Retinal pigment epithelial cell (primary cell): ENCODE data around the gene POLD1.
"Not testable (repeated sequence)": the region's sequence is repeated elsewhere in the genome, so short reads cannot be mapped to it uniquely, and the experiment has no call there.

Experiments
- DNase-seq: peaks from one replicate; pipeline ENCODE4 v3.0.0-alpha.2; 2010; ENCODE audit warnings: low read depth
- H3K4me3 ChIP-seq: 2 replicates; pipeline ENCODE4 v1.5.1; 2011; ENCODE audit warnings: mild to moderate bottlenecking, low read length, control low read depth, moderate library complexity
- TF ChIP-seq, protein P1 (sequence below): conservative IDR thresholded peaks from 2 replicates; pipeline ENCODE4 v1.5.1; 2011; ENCODE audit warnings: low read depth, low read length, control low read depth, inconsistent platforms

The POLD1 gene

DNA sequence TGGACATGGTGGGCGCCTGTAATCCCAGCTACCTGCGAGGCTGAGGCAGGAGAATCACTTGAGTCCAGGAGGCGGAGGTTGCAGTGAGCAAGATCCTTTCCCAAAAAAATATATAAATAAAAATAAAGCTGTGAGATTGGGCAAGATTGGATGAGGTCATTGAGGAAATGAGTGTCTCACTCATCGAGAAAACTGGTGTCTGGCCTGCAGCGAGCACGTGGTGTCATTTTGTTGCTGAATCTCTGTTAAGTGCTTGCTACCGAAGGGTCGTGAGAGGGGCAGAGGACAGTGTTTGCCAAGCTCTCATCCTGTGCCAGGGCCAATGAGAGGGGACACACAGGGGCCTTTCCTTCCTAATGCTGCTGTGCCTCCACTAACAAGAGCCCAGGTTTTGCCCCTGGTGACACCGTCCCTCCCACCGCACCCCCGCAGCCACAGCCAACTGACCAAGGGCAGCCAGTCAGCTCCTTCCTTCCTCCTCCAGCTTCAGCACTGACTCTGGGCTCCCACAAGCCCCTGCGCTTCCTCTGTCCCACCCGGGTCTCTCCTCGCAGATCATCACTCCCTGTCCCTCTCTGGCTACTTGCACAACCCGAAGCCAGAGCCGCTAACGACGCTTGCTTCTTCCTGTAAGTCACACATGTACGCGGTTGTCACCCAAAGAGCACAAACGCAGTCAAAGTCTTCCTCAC is 3.2 kb downstream of the POLD1 start:
- TF ChIP-seq, protein P1, sequence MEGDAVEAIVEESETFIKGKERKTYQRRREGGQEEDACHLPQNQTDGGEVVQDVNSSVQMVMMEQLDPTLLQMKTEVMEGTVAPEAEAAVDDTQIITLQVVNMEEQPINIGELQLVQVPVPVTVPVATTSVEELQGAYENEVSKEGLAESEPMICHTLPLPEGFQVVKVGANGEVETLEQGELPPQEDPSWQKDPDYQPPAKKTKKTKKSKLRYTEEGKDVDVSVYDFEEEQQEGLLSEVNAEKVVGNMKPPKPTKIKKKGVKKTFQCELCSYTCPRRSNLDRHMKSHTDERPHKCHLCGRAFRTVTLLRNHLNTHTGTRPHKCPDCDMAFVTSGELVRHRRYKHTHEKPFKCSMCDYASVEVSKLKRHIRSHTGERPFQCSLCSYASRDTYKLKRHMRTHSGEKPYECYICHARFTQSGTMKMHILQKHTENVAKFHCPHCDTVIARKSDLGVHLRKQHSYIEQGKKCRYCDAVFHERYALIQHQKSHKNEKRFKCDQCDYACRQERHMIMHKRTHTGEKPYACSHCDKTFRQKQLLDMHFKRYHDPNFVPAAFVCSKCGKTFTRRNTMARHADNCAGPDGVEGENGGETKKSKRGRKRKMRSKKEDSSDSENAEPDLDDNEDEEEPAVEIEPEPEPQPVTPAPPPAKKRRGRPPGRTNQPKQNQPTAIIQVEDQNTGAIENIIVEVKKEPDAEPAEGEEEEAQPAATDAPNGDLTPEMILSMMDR = no peak
- no peak overlapping the region for H3K4me3 ChIP-seq
- no peak for DNase-seq

DNA sequence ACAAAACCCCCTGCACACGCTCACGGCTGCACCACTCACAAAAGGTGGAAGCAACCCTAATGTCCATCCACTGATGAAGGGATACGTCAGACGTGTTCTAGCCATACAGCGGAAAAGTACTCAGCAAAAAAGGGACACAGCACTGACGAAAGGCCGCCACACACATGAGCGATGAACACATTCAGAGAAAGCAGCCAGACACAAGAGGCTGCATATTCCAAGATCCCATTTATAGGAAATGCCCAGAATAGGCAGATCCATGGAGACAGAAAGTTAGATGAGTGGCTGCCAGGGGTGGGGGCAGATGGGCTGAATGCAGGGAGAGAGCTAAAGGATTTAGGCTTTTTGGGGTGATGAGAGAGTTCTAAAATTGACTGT is 3.7 kb downstream of the POLD1 start:
- TF ChIP-seq, protein P1 = no peak
- no peak overlapping the region for H3K4me3 ChIP-seq

DNA sequence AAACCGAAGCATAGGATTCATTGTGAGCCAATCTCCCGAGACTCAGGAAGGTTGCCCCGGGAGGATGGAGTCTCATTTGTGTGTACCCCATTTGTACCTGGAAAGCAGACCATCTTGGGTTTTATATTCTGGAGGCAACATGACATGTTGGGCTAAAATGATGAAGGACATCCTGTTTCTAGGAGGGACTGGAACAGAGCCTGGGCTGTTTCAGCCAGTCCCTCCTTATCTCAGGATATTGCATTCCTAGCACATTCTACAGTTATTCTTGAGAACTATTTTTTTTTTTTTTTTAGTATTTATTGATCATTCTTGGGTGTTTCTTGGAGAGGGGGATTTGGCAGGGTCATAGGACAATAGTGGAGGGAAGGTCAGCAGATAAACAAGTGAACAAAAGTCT is 6.1 kb downstream of the POLD1 start:
- DNase-seq, H3K4me3 ChIP-seq: not testable (repeated sequence)

More for the DNA sequence above, 3.7 kb downstream of the POLD1 start:
- no peak for DNase-seq

DNA sequence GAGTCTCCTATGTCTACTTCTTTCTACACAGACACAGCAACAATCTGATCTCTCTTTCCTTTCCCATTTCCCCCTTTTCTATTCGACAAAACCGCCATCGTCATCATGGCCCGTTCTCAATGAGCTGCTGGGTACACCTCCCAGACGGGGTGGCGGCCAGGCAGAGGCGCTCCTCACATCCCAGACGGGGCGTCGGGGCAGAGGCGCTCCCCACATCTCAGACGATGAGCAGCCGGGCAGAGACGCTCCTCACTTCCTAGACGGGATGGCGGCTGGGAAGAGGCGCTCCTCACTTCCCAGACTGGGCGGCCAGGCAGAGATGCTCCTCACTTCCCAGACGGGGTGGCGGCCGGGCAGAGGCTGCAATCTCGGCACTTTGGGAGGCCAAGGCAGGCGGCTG is 6.8 kb downstream of the POLD1 start:
- H3K4me3 ChIP-seq, DNase-seq: not testable (repeated sequence)

DNA sequence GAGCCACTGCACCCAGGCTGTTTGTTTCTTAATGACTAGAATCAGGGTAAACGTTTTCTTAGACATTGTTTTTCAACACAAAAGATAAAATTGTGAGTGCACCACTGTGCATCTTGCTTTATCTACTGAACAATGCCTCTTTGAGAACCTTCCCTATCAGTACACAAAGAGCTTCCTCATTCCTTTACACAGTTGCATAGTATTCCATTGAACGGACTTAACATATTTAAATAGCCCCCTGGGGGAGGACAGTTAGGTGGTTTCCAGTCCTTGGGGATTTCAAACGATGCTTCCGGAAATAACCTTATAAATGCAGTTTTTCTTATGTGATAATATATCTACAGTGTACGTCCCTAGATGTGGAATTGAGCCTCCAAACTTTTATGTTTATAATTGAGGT is 8.6 kb downstream of the POLD1 start:
- H3K4me3 ChIP-seq = no peak overlapping the region
- TF ChIP-seq, protein P1 = no peak
- no peak for DNase-seq

DNA sequence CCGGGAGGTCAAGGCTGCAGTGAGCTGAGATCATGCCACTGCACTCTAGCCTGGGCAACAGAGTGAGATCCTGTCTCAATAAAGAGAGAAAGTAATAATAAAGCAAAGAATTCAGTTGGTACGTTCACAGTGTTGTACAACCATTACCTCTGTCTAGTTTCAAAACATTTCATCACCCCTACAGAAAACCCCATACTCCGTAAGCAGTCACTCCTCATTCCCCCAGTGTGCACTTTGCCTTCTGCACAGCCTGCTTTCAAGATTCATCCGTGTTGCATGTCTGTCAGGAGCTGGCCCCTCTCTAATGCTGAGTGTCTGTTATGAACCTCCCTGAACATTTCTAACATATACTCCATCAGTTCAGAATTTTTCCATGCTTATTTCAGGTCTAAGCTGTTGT is 9.4 kb downstream of the POLD1 start:
- no peak overlapping the region for H3K4me3 ChIP-seq
- TF ChIP-seq, protein P1 = no peak
- no peak for DNase-seq

DNA sequence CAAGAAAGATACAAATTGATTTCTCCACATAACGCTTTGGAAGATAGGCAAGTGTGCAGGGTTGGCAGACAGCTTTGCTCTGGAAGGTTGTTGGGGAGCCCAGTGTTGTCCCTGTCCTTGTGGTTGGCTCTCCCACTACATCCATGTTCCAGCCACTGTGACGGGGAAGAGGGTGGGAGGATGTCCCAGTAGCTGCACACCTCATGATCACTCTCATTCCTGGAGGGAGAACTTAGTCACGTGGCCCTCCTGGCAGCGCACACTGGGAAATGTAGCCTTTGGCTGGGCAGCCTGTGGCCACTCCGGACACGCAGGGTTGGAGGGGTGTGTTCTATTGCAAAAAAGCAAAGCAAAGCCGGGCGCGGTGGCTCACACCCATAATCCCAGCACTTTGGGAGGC is 9.9 kb downstream of the POLD1 start:
- TF ChIP-seq, protein P1 = no peak
- no peak overlapping the region for H3K4me3 ChIP-seq
- DNase-seq = no peak

DNA sequence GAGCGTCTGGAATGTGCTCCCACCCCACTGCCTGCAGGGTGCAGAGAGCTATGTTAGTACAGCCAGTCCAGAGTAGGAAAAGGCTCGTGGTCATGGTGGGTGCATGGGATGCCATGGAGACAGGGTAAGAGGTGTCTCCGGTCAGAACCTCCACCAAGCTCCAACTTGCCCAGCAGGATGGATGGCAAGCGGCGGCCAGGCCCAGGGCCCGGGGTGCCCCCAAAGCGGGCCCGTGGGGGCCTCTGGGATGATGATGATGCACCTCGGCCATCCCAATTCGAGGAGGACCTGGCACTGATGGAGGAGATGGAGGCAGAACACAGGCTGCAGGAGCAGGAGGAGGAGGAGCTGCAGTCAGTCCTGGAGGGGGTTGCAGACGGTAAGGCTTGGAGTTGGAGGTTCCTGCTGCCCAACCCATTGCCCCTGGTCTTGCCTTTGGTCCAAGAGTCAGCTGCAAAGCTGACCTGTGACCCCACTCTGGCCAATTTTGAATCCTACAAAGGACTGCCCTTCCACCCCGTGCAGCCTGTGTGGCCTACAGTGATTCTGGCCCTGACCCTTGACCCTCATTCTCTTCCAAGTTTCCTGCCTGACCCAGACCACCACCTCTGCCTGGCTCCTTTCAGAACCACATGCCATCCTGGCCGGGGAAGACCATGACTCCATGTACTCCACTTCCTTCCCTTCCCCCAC is 14.7 kb downstream of the POLD1 start:
- no peak for DNase-seq
- TF ChIP-seq, protein P1 = no peak
- no peak overlapping the region for H3K4me3 ChIP-seq
